GM12878 (cell line): ENCODE data around the gene RXFP1. TPM values are rescaled to one million over a fixed set of nuclear protein-coding genes. Genes with fewer than 3 reads are reported as not detected.

Source experiments
- ATAC-seq: fragments of 200-7000 bp; cut with Tn5 transposase; 3 replicates; pipeline ENCODE4 v1.9.1; 2020; ENCODE audit warnings: mild to moderate bottlenecking, moderate library complexity
- BruUV-seq: library from RNA; stranded (reverse); fragments of 400-500 nt; replicated peaks from 2 replicates; lab custom pipeline; 2021; lab: Mats Ljungman, UMichigan
- CTCF ChIA-PET: fragments of 300-600 bp; sonication (Branson Sonifier 250); formaldehyde crosslinking; extraction: SDS; loops from one replicate; lab custom pipeline; 2021; ENCODE audit warnings: inconsistent platforms; lab: Yijun Ruan, JAX
- POLR2A ChIA-PET: fragments of 350-600 bp; formaldehyde crosslinking; extraction: SDS; loops from one replicate; lab custom pipeline; 2021; ENCODE audit warnings: inconsistent platforms; lab: Charles Lee
- RAD21 ChIA-PET: fragments of 300-600 bp; sonication (Branson Sonifier 250); formaldehyde crosslinking; loops from one replicate; lab custom pipeline; 2023; ENCODE audit warnings: antibody characterized with exemption; ENCODE audit not compliant: unreplicated experiment; lab: Charles Lee
- SMC1A ChIA-PET: fragments of 300-600 bp; sonication (Branson Sonifier 250); formaldehyde crosslinking; loops from one replicate; lab custom pipeline; 2023; ENCODE audit not compliant: unreplicated experiment, uncharacterized antibody; lab: Charles Lee
- DNase-seq: peaks from one replicate; pipeline ENCODE4 v3.0.0-alpha.2; 2011; ENCODE audit warnings: low read depth, low spot score
- FAIRE-seq: peaks from 3 replicates; lab custom pipeline; 2011; peaks lifted over from hg19 to GRCh38; lab: Jason Lieb, UNC
- H2AFZ ChIP-seq: 2 replicates; pipeline ENCODE4 v1.6.0; 2011; ENCODE audit warnings: low read depth, low read length, control low read depth; ENCODE audit not compliant: control insufficient read depth
- H3K27ac ChIP-seq: 2 replicates; pipeline ENCODE4 v1.5.1; 2011; ENCODE audit warnings: control low read depth; ENCODE audit not compliant: control insufficient read depth, insufficient read depth
- H3K27me3 ChIP-seq, 2 experiments: replicated peaks in 1 of 2; 2 replicates each; pipeline versions ENCODE4 v1.6.0 to v1.6.1; 2011; ENCODE audit warnings: low read length in 1 of 2; ENCODE audit not compliant: control insufficient read depth in 2 of 2, insufficient read depth in 2 of 2
- H3K36me3 ChIP-seq, 2 experiments: 2 replicates each; pipeline ENCODE4 v1.5.1; 2011; ENCODE audit warnings: low read length in 1 of 2; ENCODE audit not compliant: control insufficient read depth in 2 of 2, insufficient read depth in 2 of 2
- H3K4me1 ChIP-seq: 2 replicates; pipeline ENCODE4 v1.6.1; 2011; ENCODE audit warnings: mild to moderate bottlenecking, low read length, moderate library complexity, mixed read lengths; ENCODE audit not compliant: control insufficient read depth, insufficient read depth
- H3K4me2 ChIP-seq: 2 replicates; pipeline ENCODE4 v1.6.0; 2011; ENCODE audit warnings: control low read depth; ENCODE audit not compliant: control insufficient read depth, insufficient read depth
- H3K4me3 ChIP-seq: fragments of 200-600 bp; sonication (generic); 2 replicates; pipeline ENCODE4 v1.5.1; 2016
- H3K79me2 ChIP-seq: 2 replicates; pipeline ENCODE4 v1.6.0; 2011; ENCODE audit warnings: low read length; ENCODE audit not compliant: control insufficient read depth, insufficient read depth
- H3K9ac ChIP-seq: 2 replicates; pipeline ENCODE4 v1.8.0; 2011; ENCODE audit warnings: low read length, control low read depth, mixed read lengths; ENCODE audit not compliant: control insufficient read depth, insufficient read depth
- H3K9me3 ChIP-seq: replicated peaks from 3 replicates; pipeline ENCODE4 v1.5.1; 2011; ENCODE audit warnings: mild to moderate bottlenecking, low read length; ENCODE audit not compliant: control insufficient read depth, insufficient read depth
- H4K20me1 ChIP-seq: 2 replicates; pipeline ENCODE4 v1.6.0; 2011; ENCODE audit not compliant: control insufficient read depth, insufficient read depth
- ATF3 ChIP-seq: IDR thresholded peaks from 2 replicates; pipeline ENCODE4 v1.6.1; 2011; ENCODE audit warnings: low read depth, mild to moderate bottlenecking, low read length, moderate library complexity, borderline replicate concordance; ENCODE audit errors: extremely low read depth
- BRCA1 ChIP-seq: IDR thresholded peaks from 2 replicates; pipeline ENCODE4 v1.6.1; 2011; ENCODE audit warnings: low read depth, low read length, improper control_type of control experiment
- E4F1 ChIP-seq: fragments of 450-650 bp; IDR thresholded peaks from 2 replicates; pipeline ENCODE4 v1.6.1; 2018; ENCODE audit warnings: borderline replicate concordance, mild to moderate bottlenecking; ENCODE audit not compliant: partially characterized antibody
- EGR1 ChIP-seq, 2 experiments: IDR thresholded peaks; 1 replicate in 1 of 2; 2 replicates in 1 of 2; pipeline ENCODE4 v1.6.1; 2011 to 2012; ENCODE audit warnings: low read depth in 2 of 2, low read length in 2 of 2, borderline replicate concordance in 1 of 2, mild to moderate bottlenecking in 1 of 2, moderate library complexity in 1 of 2
- HCFC1 ChIP-seq: fragments of 150-350 bp; IDR thresholded peaks from 2 replicates; pipeline ENCODE4 v1.6.1; 2014; ENCODE audit warnings: low read length
- IKZF1 ChIP-seq: fragments of 450-650 bp; conservative IDR thresholded peaks from 2 replicates; pipeline ENCODE4 v1.6.1; 2017; ENCODE audit warnings: antibody characterized with exemption, mild to moderate bottlenecking
- MEF2B ChIP-seq: fragments of 450-650 bp; IDR thresholded peaks from 2 replicates; pipeline ENCODE4 v1.6.1; 2018; ENCODE audit warnings: mild to moderate bottlenecking, moderate library complexity; ENCODE audit not compliant: partially characterized antibody, poor library complexity, severe bottlenecking
- MYC ChIP-seq: IDR thresholded peaks from 2 replicates; pipeline ENCODE4 v1.6.1; 2011; ENCODE audit warnings: mild to moderate bottlenecking, low read length, moderate library complexity, inconsistent platforms; ENCODE audit not compliant: insufficient read depth, insufficient replicate concordance, insufficient read length, severe bottlenecking
- NR2F1 ChIP-seq: fragments of 450-650 bp; conservative IDR thresholded peaks from 2 replicates; pipeline ENCODE4 v1.6.1; 2017; ENCODE audit warnings: mild to moderate bottlenecking
- PAX8 ChIP-seq: fragments of 450-650 bp; IDR thresholded peaks from 2 replicates; pipeline ENCODE4 v1.6.1; 2017; ENCODE audit warnings: mild to moderate bottlenecking, moderate library complexity
- PKNOX1 ChIP-seq: fragments of 450-650 bp; IDR thresholded peaks from 2 replicates; pipeline ENCODE4 v1.6.1; 2016; ENCODE audit warnings: mild to moderate bottlenecking
- RELB ChIP-seq: fragments of 450-650 bp; IDR thresholded peaks from 2 replicates; pipeline ENCODE4 v1.6.1; 2017; ENCODE audit warnings: low read depth, mild to moderate bottlenecking, moderate library complexity
- ZSCAN29 ChIP-seq: fragments of 450-650 bp; IDR thresholded peaks from 2 replicates; pipeline ENCODE4 v1.6.1; 2017; ENCODE audit warnings: mild to moderate bottlenecking, moderate library complexity
- WGBS: methylation state at CpG from one replicate; pipeline ENCODE4 v1.1.6; 2016; ENCODE audit warnings: low lambda C conversion rate; ENCODE audit not compliant: insufficient replicate concordance, insufficient coverage; ENCODE audit errors: missing lambda C conversion rate; 5-methylcytosine and 5-hydroxymethylcytosine counted together
- in situ Hi-C: fragments of 300-500 bp; cut with MboI; formaldehyde crosslinking; loops from 9 replicates; pipeline ENCODE4 v1.14.3; 2018; ENCODE audit warnings: mixed read lengths
- intact Hi-C: fragments of 100-400 bp; cut with micrococcal nuclease; formaldehyde crosslinking; loops from one replicate; pipeline ENCODE4 v1.14.2; 2022; ENCODE audit not compliant: unreplicated experiment
- polyA plus RNA-seq, 11 experiments: library from polyadenylated mRNA; depleted of rRNA in 4 of 11; unstranded in 6 of 11; stranded (reverse) in 5 of 11; fragments of >200 nt; fragmentation: Nextera tagmentation in 4 of 11; fragmentation: Illumina TruSeq in 1 of 11; extraction: Ambion mirVana in 4 of 11; extraction: Trizol in 1 of 11; gene quantifications; 1 replicate in 1 of 11; 2 replicates in 10 of 11; pipeline versions ENCODE4 v1.2.1 to v1.2.3, GENCODE V29; 2011 to 2016; ENCODE audit warnings: inconsistent platforms in 2 of 11, missing spikeins in 2 of 11, low read depth in 1 of 11
- total RNA-seq, 4 experiments: library from RNA; depleted of rRNA in 3 of 4; stranded (reverse); fragments of >200 nt in 3 of 4; fragmentation: Illumina TruSeq in 1 of 4; extraction: Trizol in 1 of 4; gene quantifications; 2 replicates each; pipeline versions ENCODE4 v1.2.1 to v1.2.3, GENCODE V29; 2013 to 2021

The RXFP1 gene
- total and polyA plus RNA-seq, 10 of the 15 experiments (the other 5 are each of a cell fraction or from before 2014, with no cell fraction given), result 0.12 TPM; not detected in 9

- CTCF ChIA-PET, result no interaction called here
- RAD21 ChIA-PET, result no interaction called here
- Histone ChIP-seq H3K9ac (no peak overlapping the region), H3K36me3 (no peaks in the 10 kb centered on the region; a peak in 1 of 4 replicates), H4K20me1 (no peaks in the 10 kb centered on the region), H3K27me3 (no peaks in the 10 kb centered on the region), H3K9me3 (no peaks in the 10 kb centered on the region), H3K27ac (no peak overlapping the region), H2AFZ (no peak overlapping the region), H3K4me1 (no peaks in the 10 kb centered on the region), H3K4me3 (no peak overlapping the region), H3K4me2 (no peak overlapping the region), H3K79me2 (no peaks in the 10 kb centered on the region)
- intact Hi-C loops, result no loop called here
- DNase-seq (no peak), ATAC-seq (no peak), FAIRE-seq (no peak)
- no peak for TF ChIP-seq E4F1
- TF ChIP-seq PAX8, result no peak
- no peak for TF ChIP-seq BRCA1
- no peak for TF ChIP-seq NR2F1
- TF ChIP-seq MYC, result no peak
- no peak for TF ChIP-seq EGR1 (IDR thresholded peaks at IDR 0.05; ENCODE audit: borderline replicate concordance in 1 of 2, low read depth in 2 of 2, low read length in 2 of 2)
- no peak for TF ChIP-seq RELB
- TF ChIP-seq ATF3, result no peak
- TF ChIP-seq PKNOX1, result no peak
- no peak for TF ChIP-seq ZSCAN29
- no peak for TF ChIP-seq HCFC1
- no peak for TF ChIP-seq MEF2B
- TF ChIP-seq IKZF1, result no peak
- WGBS, result 100% methylated on average over 1 of the region's 1 CpG
- POLR2A ChIA-PET, result interaction anchor here (0.9 kb wide), 1 partner anchor 26 kb away, joined by 3 read pairs; no protein-coding TSS in a partner anchor
- no TSS peak for BruUV-seq
- SMC1A ChIA-PET, result interaction anchor here (1.5 kb wide), 1 partner anchor 359 kb away, joined by 4 read pairs; no protein-coding TSS in a partner anchor
- in situ Hi-C loops, result no loop called here
Observed at GRCh38 chr4:158681629-158682028, 159.9 kb downstream of the RXFP1 start.
